ENCODE measurements around the gene PRXL2A. TPM values are rescaled to one million over a fixed set of nuclear protein-coding genes. Genes with fewer than 3 reads are reported as not detected.

PRXL2A gene
- total RNA-seq, 2 experiments from 2014 or later = 3.9 to 4.6 TPM

- Histone ChIP-seq H3K4me3 (ENCODE audit: low read length) (no peak overlapping the region), H3K9me3 (ENCODE audit: control insufficient read depth in 1 of 2, insufficient read depth in 1 of 2, low read length in 2 of 2) (no peaks in the 10 kb centered on the region), H3K27me3 (ENCODE audit: control insufficient read depth in 1 of 2, insufficient read depth in 2 of 2, low read length in 2 of 2) (no peaks in the 10 kb centered on the region), H3K27ac (ENCODE audit: low read depth in 1 of 2, low read length in 2 of 2) (no peak overlapping the region), H3K36me3 (ENCODE audit: insufficient read depth, low read length) (no peaks in the 10 kb centered on the region), H3K4me1 (ENCODE audit: insufficient read depth, low read length) (peaks cover 19% of the 10 kb centered on the region)
- Mint-ChIP-seq H3K27me3 (no peaks in the 10 kb centered on the region), H3K4me3 (peak overlapping the region; percentile 83), H3K9me3 (no peaks in the 10 kb centered on the region), H3K27ac (no peak overlapping the region), H3K36me3 (ENCODE audit: low read depth) (peaks cover 4% of the 10 kb centered on the region), H3K4me1 (ENCODE audit: low read depth) (peaks cover 62% of the 10 kb centered on the region)
- intact Hi-C loops (cut with DNase I, micrococcal nuclease) = loop anchor here in 1 of 2 experiments (5.0 kb wide), 1 partner anchor 47 kb away; no protein-coding TSS in a partner anchor
- TF ChIP-seq CTCF (IDR thresholded peaks at IDR 0.05) = no peak
- no peak for ATAC-seq (ENCODE audit: poor library complexity)
- no peak for DNase-seq
- POLR2A ChIA-PET = no interaction called here
- CTCF ChIA-PET = interaction anchor here (0.8 kb wide), 1 partner anchor 95 kb away, joined by 4 read pairs; no protein-coding TSS in a partner anchor
Observed at GRCh38 chr10:80410578-80411145, 2.3 kb downstream of the PRXL2A start.

- ATAC-seq (ENCODE audit: poor library complexity) (no peak), DNase-seq (no peak)
- H3K27ac ChIP-seq (ENCODE audit: low read depth in 1 of 2, low read length in 2 of 2) = no peak overlapping the region
- H3K27me3 ChIP-seq (ENCODE audit: control insufficient read depth in 1 of 2, insufficient read depth in 2 of 2, low read length in 2 of 2) = no peaks in the 10 kb centered on the region
- no peak overlapping the region for H3K4me3 ChIP-seq (ENCODE audit: low read length)
- Mint-ChIP-seq H3K4me1 (ENCODE audit: low read depth) (peaks cover 65% of the 10 kb centered on the region), H3K27me3 (no peaks in the 10 kb centered on the region), H3K27ac (no peak overlapping the region), H3K36me3 (ENCODE audit: low read depth) (peaks cover 4% of the 10 kb centered on the region), H3K9me3 (no peaks in the 10 kb centered on the region), H3K4me3 (no peak overlapping the region)
- peaks cover 19% of the 10 kb centered on the region for H3K4me1 ChIP-seq (ENCODE audit: insufficient read depth, low read length)
- intact Hi-C loops (cut with DNase I, micrococcal nuclease) = loop anchor here in 1 of 2 experiments (5.0 kb wide), 1 partner anchor 46 kb away; no protein-coding TSS in a partner anchor
- CTCF ChIA-PET = interaction anchor here (0.6 kb wide), 1 partner anchor 201 kb away, joined by 3 read pairs; no protein-coding TSS in a partner anchor
- POLR2A ChIA-PET = no interaction called here
- no peak for TF ChIP-seq CTCF (IDR thresholded peaks at IDR 0.05)
- no peaks in the 10 kb centered on the region for H3K36me3 ChIP-seq (ENCODE audit: insufficient read depth, low read length)
- H3K9me3 ChIP-seq (ENCODE audit: control insufficient read depth in 1 of 2, insufficient read depth in 1 of 2, low read length in 2 of 2) = no peaks in the 10 kb centered on the region
Observed at GRCh38 chr10:80411267-80411668, 2.9 kb downstream of the PRXL2A start.

GRCh38 chr10:80411681-80412220 lies 3.4 kb downstream of the PRXL2A start:
- peaks cover 67% of the 10 kb centered on the region for H3K4me1 Mint-ChIP-seq (ENCODE audit: low read depth)
- ChIA-PET CTCF (interaction anchor here (0.6 kb wide), 2 partner anchors 66 to 200 kb away, joined by 3 read pairs; no protein-coding TSS in a partner anchor), POLR2A (no interaction called here)
- H3K27ac ChIP-seq (ENCODE audit: low read depth in 1 of 2, low read length in 2 of 2) = no peak overlapping the region
- DNase-seq (no peak), ATAC-seq (ENCODE audit: poor library complexity) (no peak)
- no peak overlapping the region for H3K4me3 Mint-ChIP-seq
- H3K27me3 Mint-ChIP-seq = no peaks in the 10 kb centered on the region
- no peak overlapping the region for H3K4me3 ChIP-seq (ENCODE audit: low read length)
- H3K9me3 Mint-ChIP-seq = no peaks in the 10 kb centered on the region
- H3K27me3 ChIP-seq (ENCODE audit: control insufficient read depth in 1 of 2, insufficient read depth in 2 of 2, low read length in 2 of 2) = no peaks in the 10 kb centered on the region
- no peak for TF ChIP-seq CTCF (IDR thresholded peaks at IDR 0.05)
- peaks cover 19% of the 10 kb centered on the region for H3K4me1 ChIP-seq (ENCODE audit: insufficient read depth, low read length)
- H3K36me3 Mint-ChIP-seq (ENCODE audit: low read depth) = peaks cover 4% of the 10 kb centered on the region
- no peaks in the 10 kb centered on the region for H3K36me3 ChIP-seq (ENCODE audit: insufficient read depth, low read length)
- H3K27ac Mint-ChIP-seq = no peak overlapping the region
- no peaks in the 10 kb centered on the region for H3K9me3 ChIP-seq (ENCODE audit: control insufficient read depth in 1 of 2, insufficient read depth in 1 of 2, low read length in 2 of 2)
- intact Hi-C loops (cut with DNase I, micrococcal nuclease) = loop anchor here in 1 of 2 experiments (5.0 kb wide), 1 partner anchor 46 kb away; no protein-coding TSS in a partner anchor

Measured in CD4-positive, alpha-beta T cell (primary cell).